Right renal cortex interstitium (tissue), 3 donors: ENCODE data around the gene PDLIM5. TPM values are rescaled to one million over a fixed set of nuclear protein-coding genes. Genes with fewer than 3 reads are reported as not detected.
"Not testable (repeated sequence)": the region's sequence is repeated elsewhere in the genome, so short reads cannot be mapped to it uniquely, and the experiment has no call there.

Source experiments
- DNase-seq, 3 donors: peaks; one replicate each; pipeline ENCODE4 v3.0.0-alpha.2; 2013; ENCODE audit warnings: low read depth in 3 of 3, low spot score in 2 of 3
- polyA plus RNA-seq, 3 donors: library from polyadenylated mRNA; unstranded; fragments of 120-200 nt; gene quantifications; one replicate each; pipeline ENCODE4 v1.2.1, GENCODE V29; 2013; ENCODE audit not compliant: insufficient read length in 3 of 3

Gene PDLIM5
- polyA plus RNA-seq, 3 donors, result 50.9 to 59.2 (median 54.0) TPM

DNA sequence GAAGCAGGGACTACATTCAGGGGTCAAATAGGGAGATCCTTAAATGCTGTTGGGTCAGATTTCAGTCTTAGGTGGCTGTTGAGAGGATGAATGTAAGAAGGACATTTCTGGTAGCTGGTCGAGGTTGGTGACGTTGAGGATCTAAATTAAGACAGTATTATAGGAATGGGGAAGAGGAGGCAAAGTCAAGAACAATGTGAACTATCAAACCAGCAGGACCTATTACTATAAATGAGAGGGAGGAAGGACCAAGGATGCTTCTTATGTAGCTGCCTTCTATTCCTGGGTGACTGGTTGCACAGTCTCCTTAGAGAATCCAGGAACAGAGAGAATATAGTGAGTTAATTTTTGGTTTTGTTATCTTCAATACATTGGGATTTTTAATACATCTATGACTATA lies 187.6 kb downstream of the PDLIM5 start:
- no peak for DNase-seq

- DNase-seq, result no peak
These were observed 188.4 kb downstream of the PDLIM5 start for GRCh38 chr4:94640151-94640550.

- peak in 1 of 3 donors; percentile 29 for DNase-seq
These were observed 190.2 kb downstream of the PDLIM5 start for GRCh38 chr4:94641702-94642560.

GRCh38 chr4:94642561-94642866 lies 190.8 kb downstream of the PDLIM5 start:
- DNase-seq, result no peak

DNA sequence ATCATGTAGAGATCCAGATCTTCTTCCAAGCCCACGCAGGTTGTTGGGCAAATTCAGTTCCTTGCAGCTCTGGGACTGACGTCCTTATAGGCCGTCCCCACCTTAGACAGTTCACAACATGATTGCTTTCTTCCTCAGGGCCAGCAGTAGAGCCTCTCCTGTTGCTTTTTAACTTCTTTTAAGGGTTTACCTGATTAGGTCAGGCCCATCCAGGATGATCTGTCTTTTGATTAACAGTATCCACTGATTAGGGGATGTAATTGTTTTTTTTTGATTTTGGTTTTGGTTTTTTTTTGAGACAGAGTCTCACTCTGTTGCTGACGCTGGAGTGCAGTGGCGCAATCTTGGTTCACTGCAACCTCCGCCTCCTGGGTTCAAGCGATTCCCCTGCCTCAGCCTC lies 197.0 kb downstream of the PDLIM5 start:
- no peak for DNase-seq

DNA sequence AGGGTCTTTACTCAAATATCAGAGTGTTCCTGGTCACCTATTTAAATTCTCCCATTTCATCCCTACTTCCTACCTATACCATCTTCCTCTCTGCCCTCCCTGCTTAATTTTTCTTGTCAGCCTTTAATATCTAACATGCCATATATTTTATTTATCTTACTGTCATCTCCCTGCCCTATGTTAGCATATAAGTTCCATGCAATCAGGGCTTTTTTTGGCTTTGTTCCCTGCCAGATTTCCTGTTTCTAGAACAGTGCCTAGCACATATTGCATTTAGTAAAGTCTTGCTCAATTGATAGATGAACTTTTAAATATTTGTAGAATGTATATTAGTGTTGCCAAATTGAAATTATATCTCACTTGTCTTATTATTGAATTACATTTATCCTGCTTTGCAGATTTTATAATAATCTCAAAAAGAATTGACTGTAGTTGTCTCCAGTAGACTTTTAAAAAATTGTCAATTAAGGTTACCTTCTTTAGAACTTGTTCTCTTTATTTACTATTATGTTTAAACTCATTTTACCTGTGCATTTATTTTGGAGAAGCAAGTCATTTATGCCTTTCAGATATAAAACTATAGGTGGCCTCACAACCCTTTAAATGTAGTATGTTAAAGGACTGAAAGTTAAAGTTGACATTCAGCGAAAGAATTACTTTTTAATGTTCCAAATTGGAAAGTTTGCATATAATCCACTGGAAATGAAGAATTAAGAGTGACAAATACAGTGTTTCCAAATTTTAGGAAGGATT lies 197.8 kb downstream of the PDLIM5 start:
- no peak for DNase-seq

DNA sequence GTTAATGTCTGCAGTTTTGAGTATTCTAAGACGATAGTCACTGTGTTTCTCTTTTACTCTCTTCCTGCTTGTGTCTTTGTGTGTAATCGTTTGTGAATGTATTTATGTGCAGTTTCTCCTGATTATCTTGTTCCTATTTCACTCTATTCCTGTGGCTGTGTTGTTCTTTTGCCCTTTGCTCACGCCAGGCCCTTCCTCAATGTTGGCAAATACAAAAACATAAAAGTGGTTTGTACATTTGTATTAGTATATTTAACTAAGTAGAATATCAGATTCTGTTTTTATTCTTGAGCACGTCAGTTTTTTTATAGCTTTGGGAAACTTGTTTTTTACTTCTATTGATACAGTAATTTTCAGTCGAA lies 198.4 kb downstream of the PDLIM5 start:
- no peak for DNase-seq

- no peak for DNase-seq
These were observed 198.9 kb downstream of the PDLIM5 start for GRCh38 chr4:94650690-94651089.

GRCh38 chr4:94653095-94653649 lies 201.4 kb downstream of the PDLIM5 start:
- no peak for DNase-seq

DNA sequence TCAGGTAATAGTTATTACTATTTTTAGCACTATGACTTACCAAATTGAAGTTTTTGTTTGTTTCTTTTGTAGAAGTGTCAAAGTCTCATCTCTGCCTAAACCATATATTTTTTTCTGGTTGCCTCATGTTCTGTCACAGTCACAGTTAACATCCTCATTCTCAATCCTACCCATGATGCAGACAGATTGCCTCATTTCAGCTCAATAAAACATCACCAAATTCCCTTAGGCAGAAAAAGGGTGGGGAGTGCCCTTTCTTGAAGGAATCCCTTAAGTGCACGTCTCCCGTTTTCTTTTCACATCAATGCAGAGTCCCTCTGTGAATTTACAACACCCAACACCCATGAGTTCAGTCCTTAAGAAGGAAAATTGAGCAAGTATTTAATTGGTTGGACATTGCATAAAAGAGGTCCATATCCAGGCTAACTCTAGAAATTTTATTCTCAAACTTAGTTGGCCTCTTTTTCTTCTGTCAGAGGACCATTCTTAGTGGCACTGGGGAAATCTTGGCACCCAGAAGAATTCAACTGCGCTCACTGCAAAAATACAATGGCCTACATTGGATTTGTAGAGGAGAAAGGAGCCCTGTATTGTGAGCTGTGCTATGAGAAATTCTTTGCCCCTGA lies 202.4 kb downstream of the PDLIM5 start:
- no peak for DNase-seq

DNA sequence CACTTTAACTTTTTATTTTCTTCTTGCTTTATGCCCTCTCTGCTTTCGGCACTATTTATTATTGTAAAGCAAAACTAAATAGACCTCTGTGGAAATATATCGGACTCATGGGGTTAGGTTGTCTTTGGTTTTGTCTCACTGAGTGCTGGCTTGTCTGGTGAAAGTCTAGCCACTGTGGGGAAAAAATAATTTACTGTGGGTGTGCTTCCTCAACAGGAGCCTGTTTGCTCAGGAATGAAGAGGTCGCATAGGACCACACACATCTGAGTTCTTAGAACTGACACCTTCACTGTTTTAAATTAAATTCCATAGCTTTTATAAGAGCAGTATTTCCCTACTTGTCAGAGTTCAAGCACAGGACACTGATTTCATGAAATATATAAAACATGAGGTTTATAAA lies 203.0 kb downstream of the PDLIM5 start:
- DNase-seq, result no peak

DNA sequence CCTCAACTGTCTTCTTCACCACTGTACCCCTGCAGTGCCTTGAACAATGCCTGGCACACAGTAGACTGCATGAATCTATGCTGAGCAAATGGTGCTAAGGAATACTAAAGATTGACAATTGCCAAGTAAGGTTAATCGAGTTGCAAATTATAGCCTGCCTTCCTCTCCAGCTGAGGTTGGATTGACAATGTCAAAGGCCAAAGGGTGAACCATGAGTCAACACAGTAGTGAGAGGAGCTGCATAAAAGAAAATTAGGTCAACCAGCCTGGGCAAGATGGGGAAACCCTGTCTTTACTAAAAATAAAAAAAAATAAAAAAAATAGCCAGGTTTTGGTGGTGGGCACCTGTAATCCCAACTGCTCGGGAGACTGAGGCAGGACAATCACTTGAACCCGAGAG lies 208.9 kb downstream of the PDLIM5 start:
- no peak for DNase-seq

DNA sequence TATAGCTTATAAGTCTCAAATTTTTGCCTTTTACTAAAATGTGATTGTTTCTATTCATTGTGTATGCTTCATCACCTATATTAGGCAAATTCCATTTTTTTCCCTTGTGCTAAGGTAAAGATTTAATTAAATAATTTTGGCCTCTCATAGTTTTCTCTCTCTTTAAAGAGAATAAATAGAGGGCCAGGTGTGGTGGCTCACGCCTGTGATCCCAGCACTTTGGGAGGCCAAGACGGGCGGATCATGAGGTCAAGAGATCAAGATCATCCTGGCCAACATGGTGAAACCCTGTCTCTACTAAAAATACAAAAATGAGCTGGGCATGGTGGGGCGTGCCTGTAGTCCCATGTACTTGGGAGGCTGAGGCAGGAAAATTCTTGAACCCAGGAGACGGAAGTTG lies 213.3 kb downstream of the PDLIM5 start:
- DNase-seq, result not testable (repeated sequence)

DNA sequence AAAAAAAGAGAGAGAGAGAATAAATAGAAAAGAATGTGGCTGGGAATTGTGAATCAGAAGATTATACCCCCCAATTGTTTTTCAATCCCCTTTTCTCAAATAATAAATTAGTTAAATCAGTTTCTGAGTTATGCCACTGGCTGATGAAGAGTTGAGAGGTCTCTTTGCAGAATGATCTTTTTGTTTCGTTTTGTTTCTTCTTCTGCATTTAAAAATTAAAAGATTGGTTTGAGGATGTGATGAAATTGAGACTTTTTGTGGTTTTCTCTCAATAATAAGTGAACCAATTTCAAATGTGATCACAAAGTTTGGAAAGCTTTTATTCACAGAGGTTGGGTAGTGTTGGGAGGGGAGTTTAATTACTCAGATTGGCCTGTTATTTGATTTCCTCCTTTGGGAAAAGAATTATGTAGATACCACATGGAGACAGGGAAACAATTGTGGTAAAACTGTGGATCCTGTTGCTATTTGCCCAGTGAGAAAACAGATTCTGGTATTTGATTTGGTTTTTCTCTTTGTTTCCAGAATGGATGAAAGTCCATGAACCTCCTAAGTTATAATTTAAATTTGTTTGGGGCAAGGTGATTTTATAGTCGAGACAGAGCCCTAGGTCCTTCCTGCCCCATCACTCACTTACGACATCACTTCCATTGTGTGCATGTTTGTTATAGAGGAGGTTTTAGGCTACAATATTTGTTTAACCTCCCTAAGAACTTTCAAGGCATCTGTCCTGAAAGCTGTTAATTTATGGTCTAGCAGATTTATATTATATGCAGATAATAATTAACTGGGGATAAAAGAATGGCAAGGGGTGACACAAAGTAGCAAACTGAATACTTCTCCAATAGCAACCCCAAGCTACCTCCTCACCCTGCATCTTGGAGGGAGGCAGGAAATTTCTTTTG lies 214.0 kb downstream of the PDLIM5 start:
- no peak for DNase-seq

DNA sequence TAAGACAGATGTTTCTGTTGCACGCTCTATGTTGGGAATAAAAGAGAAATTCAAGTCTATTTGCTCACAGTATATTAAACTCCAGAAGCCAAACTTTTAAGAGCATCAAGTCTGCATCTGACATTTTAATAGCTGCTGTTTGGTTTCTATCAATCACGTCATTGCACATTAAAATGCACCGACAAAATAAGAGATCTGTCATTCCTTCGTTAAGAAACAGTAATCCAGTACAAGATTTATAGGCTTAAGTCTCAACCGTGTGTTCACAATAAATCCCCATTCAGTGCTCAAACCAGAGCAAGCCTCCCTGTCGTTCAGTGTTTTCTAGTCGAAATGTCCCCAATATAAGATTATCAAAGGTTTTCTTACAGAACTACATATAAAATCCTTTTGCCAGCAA lies 217.0 kb downstream of the PDLIM5 start:
- no peak for DNase-seq

GRCh38 chr4:94669672-94670664 lies 218.2 kb downstream of the PDLIM5 start:
- DNase-seq, result no peak

GRCh38 chr4:94671113-94671512 lies 219.4 kb downstream of the PDLIM5 start:
- no peak for DNase-seq

DNA sequence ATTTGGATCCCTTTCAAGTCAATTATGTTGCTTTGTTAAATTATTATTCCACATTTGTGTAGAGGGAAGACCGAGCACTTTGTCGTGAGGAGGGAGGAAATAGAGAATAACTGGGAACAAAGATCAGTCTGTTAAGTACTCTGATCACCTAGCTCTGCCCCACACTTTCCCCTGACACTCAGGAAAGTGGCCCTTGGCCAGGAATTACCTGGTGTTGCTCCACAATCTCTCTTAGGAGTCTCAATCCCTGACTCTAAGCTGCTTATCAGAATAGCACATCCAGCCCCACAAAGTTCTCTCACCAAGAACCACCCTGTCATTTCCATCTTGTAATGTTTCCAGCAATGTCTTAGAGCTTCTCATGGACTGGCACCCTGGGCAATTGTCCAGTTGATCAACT lies 222.2 kb downstream of the PDLIM5 start:
- DNase-seq, result no peak

- no peak for DNase-seq
These were observed 225.2 kb downstream of the PDLIM5 start for GRCh38 chr4:94676970-94677369.
